BLaER1 treated with 17β-estradiol and CSF1 and Interleukin-3, amounts not matched to agents 10 nM and 100 nM (cell line): Measurements from ENCODE around the gene DDX28.
"Not testable (repeated sequence)": the region's sequence is repeated elsewhere in the genome, so short reads cannot be mapped to it uniquely, and the experiment has no call there.

Source experiments
- H3K27ac ChIP-seq, 11 experiments: shearing (Covaris generic); formaldehyde crosslinking; 2 replicates each; pipeline ENCODE4 v1.8.1; 2022
- H3K27me3 ChIP-seq, 11 experiments: shearing (Covaris generic); formaldehyde crosslinking; 2 replicates each; pipeline ENCODE4 v1.8.1; 2022
- H3K36me3 ChIP-seq, 11 experiments: shearing (Covaris generic); formaldehyde crosslinking; 2 replicates each; pipeline ENCODE4 v1.8.1; 2022
- H3K4me1 ChIP-seq, 10 experiments: shearing (Covaris generic); formaldehyde crosslinking; 2 replicates each; pipeline ENCODE4 v1.8.1; 2022
- H3K4me2 ChIP-seq, 11 experiments: shearing (Covaris generic); formaldehyde crosslinking; 2 replicates each; pipeline ENCODE4 v1.8.1; 2022
- H3K4me3 ChIP-seq, 10 experiments: shearing (Covaris generic); formaldehyde crosslinking; 2 replicates each; pipeline ENCODE4 v1.8.1; 2022
- H3K9ac ChIP-seq, 11 experiments: shearing (Covaris generic); formaldehyde crosslinking; 2 replicates each; pipeline ENCODE4 v1.8.1; 2022
- H3K9me3 ChIP-seq, 11 experiments: shearing (Covaris generic); formaldehyde crosslinking; replicated peaks in 1 of 11; 2 replicates each; pipeline ENCODE4 v1.8.1; 2022
- H4K20me1 ChIP-seq, 11 experiments: shearing (Covaris generic); formaldehyde crosslinking; 2 replicates each; pipeline ENCODE4 v1.8.1; 2022
- Cebpa-rat ChIP-seq, 11 experiments: shearing (Covaris generic); IDR thresholded peaks; 2 replicates each; pipeline ENCODE4 v1.8.1; 2022

The DDX28 gene

DNA sequence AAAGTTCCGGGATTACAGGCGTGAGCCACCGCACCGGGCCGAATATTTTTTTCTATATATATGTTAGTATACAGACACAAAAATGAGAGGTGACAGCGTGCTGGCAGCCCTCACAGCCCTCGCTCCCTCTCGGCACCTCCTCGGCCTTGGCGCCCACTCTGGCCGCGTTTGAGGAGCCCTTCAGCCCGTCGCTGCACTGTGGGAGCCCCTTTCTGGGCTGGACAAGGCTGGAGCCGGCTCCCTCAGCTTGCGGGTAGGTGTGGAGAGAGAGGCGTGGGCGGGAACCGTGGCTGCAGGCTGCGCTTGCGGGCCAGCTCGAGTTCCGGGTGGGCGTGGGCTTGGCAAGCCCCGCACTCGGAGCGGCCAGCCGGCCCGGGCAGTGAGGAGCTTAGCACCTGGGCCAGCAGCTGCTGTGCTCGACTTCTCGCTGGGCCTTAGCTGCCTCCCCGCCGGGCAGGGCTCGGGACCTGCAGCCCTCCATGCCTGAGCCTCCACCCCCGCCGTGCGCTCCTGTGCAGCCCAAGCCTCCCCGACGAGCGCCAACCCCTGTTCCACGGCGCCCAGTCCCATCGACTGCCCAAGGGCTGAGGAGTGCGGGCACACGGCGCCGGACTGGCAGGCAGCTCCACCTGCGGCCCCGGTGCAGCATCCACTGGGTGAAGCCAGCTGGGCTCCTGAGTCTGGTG, 40.9 kb downstream of the DDX28 start:
- H3K27me3 ChIP-seq, result no peaks in the 10 kb centered on the region
- H3K27ac ChIP-seq, result no peak overlapping the region
- peaks cover 27 to 41% (median 36%) of the 10 kb centered on the region in 10 experiments for H3K4me1 ChIP-seq
- TF ChIP-seq Cebpa-rat (IDR thresholded peaks at IDR 0.05), result no peak
- H3K36me3 ChIP-seq, result no peaks in the 10 kb centered on the region
- 0 out of 22 replicates have a peak, but pooled peaks cover 0 to 5% (median 0%) of the 10 kb centered on the region in 11 experiments for H4K20me1 ChIP-seq
- H3K4me3 ChIP-seq, result no peak overlapping the region
- H3K4me2 ChIP-seq, result no peak overlapping the region
- peaks cover 0 to 10% (median 0%) of the 10 kb centered on the region in 11 experiments; a peak in 4 of 22 replicates for H3K9me3 ChIP-seq
- H3K9ac ChIP-seq, result no peak overlapping the region

DNA sequence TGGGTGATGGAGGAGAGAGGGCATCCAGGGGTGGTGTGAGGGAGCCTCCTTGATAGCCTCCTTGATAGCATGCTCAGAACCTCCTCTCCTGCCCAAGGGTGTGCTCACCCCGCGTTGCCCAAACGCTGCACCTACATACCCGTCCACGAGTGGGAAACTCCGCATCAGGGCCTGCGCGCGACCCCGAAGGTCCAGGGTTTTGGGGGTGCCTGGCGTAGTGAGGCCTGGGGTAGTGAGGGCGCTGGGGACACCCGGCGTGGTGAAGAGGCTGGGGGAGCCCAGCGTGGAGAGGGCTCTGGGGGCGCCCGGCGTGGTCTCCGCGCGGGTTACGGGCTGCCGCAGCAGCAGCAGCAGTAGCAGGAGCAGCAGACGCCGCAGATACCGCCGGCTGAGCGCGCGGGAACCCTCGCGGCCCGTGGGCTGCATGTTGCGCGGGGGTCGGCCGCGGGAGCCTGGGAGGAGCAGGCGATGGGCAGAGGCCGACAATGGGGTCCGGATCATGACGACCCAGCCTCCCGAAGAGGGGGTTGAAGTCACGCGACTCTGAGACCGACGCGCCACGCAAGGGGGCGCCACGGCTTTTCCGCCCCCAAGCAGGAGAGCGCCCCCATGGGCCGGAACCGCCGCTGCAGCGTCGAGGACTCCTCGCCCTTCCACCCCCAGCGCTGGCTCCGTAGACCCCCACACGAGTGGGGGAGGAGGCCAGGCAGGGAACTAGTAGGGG, 42.9 kb downstream of the DDX28 start, which contains the start of gene DPEP3:
TSS of gene DPEP3 (minus strand) at position 545 of the 724 bp plus-strand sequence. CDS start at position 426, 119 bp downstream.
- H3K4me3 ChIP-seq, result no peak within 1 kb of the TSS
- peaks cover 18 to 26% (median 20%) of the 10 kb centered on the region in 10 experiments for H3K4me1 ChIP-seq
- no peak within 1 kb of the TSS for H3K27ac ChIP-seq
- H3K4me2 ChIP-seq, result no peak within 1 kb of the TSS
- H3K27me3 ChIP-seq, result no peaks in the 10 kb centered on the region
- no peaks in the 10 kb centered on the region for H3K36me3 ChIP-seq
- no peak for TF ChIP-seq Cebpa-rat (IDR thresholded peaks at IDR 0.05)
- no peak within 1 kb of the TSS for H3K9ac ChIP-seq
- peaks cover 0 to 5% (median 0%) of the 10 kb centered on the region in 11 experiments; a peak in 1 of 22 replicates for H4K20me1 ChIP-seq
- H3K9me3 ChIP-seq, result peaks cover 0 to 10% (median 0%) of the 10 kb centered on the region in 11 experiments; a peak in 4 of 22 replicates

DNA sequence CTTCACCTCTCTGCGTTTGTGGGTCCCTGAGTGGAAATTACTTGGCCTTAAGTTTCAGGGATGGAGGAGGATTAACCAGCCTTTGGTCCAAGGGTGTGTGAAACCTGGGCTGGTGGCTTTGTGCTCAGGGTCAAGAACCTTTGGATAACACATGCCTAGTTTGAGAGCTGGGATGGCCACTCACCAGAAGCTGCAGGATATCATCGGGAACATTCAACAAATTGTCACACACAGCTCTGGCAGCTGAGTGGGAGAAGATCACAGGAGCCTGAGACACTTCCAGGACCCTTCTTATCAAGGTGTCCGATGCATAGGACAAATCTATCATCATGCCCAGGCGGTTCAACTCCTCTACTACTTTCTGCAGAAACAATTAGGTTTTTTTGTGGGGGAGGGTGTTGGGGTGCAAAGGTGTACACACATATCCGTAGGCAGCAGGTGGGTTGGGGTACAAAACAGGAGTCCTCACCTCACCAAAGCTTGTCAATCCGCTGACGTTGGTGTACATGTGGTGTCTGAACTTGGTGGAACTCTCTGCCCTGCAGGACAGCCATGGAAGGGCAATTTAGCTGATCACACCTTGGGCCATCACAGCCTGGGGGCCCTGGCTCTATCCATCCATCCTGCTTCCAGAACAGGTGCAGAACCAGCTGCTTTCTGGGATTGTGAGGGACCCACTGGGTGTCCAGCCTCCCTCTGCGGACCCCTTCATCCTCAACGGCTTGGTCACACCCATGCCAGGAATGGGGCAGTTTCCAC, 45.4 kb downstream of the DDX28 start:
- Histone ChIP-seq H3K27me3 (no peaks in the 10 kb centered on the region), H3K9ac (no peak overlapping the region), H3K4me3 (no peak overlapping the region), H3K36me3 (no peaks in the 10 kb centered on the region), H3K4me2 (no peak overlapping the region), H4K20me1 (peaks cover 0 to 5% (median 0%) of the 10 kb centered on the region in 11 experiments; a peak in 1 of 22 replicates), H3K9me3 (peaks cover 0 to 3% (median 0%) of the 10 kb centered on the region in 11 experiments; a peak in 2 of 22 replicates), H3K27ac (no peak overlapping the region), H3K4me1 (peaks cover 0 to 7% (median 0%) of the 10 kb centered on the region in 10 experiments; a peak in 1 of 20 replicates)
- TF ChIP-seq Cebpa-rat (IDR thresholded peaks at IDR 0.05), result no peak

DNA sequence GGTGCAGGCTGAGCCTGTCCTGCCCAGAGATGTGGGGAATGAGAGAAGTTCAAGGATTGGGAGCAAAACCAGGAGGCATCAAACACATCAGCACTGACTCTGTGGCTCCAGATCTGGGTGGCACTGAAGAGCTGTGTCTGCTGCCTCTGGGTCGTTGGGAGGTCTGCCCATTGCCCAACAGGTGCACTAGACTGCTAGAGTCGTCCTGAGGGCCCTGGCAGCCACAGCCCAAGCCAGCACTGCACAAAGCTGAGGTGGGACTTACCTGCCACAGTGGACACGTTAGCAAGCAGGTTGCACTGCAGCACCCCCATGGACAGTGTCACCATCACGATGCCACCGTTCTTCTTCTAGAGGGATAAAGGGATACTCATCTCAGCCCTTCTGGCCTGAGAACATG, 46.0 kb downstream of the DDX28 start:
- Histone ChIP-seq H3K27me3 (no peaks in the 10 kb centered on the region), H4K20me1 (peaks cover 0 to 5% (median 0%) of the 10 kb centered on the region in 11 experiments; a peak in 1 of 22 replicates), H3K9ac (no peak overlapping the region), H3K4me3 (no peak overlapping the region), H3K4me1 (peaks cover 0 to 7% (median 0%) of the 10 kb centered on the region in 10 experiments; a peak in 1 of 20 replicates), H3K36me3 (no peaks in the 10 kb centered on the region), H3K9me3 (no peaks in the 10 kb centered on the region), H3K27ac (no peak overlapping the region), H3K4me2 (no peak overlapping the region)
- TF ChIP-seq Cebpa-rat (IDR thresholded peaks at IDR 0.05), result no peak

DNA sequence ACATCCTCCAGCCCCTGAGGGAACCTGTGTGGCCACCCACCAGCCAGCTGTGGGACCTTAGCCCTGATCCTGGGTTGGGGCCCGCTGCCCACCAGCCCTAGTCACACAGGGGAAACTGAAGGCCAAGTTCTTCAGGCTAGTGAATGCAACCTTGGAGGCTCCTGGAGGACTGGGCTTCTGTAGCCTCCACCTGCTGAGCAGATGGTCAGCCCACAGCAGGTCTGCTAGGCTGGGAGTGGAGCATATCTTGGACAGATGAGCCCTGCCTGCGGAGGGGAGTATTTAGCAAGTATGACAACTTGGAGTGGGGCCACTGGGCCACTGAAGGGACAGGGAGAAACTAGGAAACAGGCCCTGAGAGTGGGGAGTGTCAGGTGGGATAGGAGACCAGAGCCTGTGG, 46.8 kb downstream of the DDX28 start:
- Histone ChIP-seq H3K4me3 (no peak overlapping the region), H3K4me2 (no peak overlapping the region), H3K36me3 (no peaks in the 10 kb centered on the region), H4K20me1 (peaks cover 0 to 5% (median 0%) of the 10 kb centered on the region in 11 experiments; a peak in 1 of 22 replicates), H3K9me3 (no peaks in the 10 kb centered on the region), H3K27me3 (no peaks in the 10 kb centered on the region), H3K9ac (no peak overlapping the region), H3K4me1 (peaks cover 0 to 7% (median 0%) of the 10 kb centered on the region in 10 experiments; a peak in 1 of 20 replicates), H3K27ac (no peak overlapping the region)
- TF ChIP-seq Cebpa-rat (IDR thresholded peaks at IDR 0.05), result no peak

DNA sequence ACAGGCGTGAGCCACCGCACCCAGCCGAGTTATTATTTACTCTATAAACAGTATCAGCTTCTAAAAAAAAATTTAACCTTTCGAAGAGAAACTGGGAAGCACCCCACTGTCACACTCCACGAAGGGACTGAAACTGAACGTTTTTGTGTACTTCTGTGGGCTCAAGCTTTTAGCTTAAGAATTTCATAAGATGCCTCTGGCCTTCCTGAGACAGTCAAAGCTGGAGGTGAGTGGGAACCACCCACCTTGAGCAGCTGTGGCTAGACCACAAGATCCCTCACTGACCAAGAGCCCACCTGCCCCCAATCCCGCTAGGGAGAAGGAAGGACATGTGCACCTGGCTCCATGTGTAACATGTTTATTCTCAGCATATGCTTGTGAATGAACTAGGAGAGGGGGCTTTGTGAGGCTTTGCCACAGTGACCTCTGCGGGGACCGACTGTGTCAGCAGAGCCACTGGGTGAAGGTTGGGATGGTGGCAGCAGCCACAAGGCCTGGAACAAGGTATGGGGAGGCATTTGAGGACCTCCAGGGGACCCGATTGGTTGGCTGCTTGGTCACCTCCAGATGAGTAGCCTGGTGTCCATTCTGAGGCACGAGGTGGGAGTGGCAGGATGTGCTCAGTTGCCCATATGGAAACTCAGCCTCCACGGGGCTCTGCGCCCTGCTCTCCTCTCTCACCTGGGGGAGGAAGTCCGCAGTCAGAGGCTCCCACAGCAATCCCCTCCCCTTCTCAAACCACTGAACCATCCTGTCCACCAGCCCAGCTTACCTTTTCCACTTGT, 47.5 kb downstream of the DDX28 start:
- Histone ChIP-seq H3K9ac (no peak overlapping the region), H3K4me2 (no peak overlapping the region), H3K9me3 (no peaks in the 10 kb centered on the region), H4K20me1 (peaks cover 0 to 5% (median 0%) of the 10 kb centered on the region in 11 experiments; a peak in 1 of 22 replicates), H3K36me3 (no peaks in the 10 kb centered on the region), H3K27me3 (no peaks in the 10 kb centered on the region), H3K4me3 (no peak overlapping the region), H3K4me1 (peaks cover 0 to 7% (median 0%) of the 10 kb centered on the region in 10 experiments; a peak in 1 of 20 replicates), H3K27ac (no peak overlapping the region)
- no peak for TF ChIP-seq Cebpa-rat (IDR thresholded peaks at IDR 0.05)

DNA sequence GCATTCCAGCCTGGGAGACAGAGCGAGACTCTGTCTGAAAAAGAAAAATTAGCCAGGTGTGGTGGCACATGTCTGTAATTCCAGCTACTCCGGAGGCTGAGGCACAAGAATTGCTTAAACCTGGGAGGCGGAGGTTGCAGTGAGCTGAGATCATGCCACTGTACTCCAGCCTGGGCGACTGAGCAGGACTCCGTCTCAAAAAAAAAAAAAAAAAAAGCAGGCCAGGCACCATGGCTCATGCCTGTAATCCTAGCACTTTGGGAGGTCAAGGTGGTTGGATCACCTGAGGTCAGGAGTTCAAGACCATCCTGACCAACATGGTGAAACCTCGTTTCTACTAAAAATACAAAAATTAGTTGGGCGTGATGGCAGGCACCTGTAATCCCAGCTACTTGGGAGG, 50.7 kb downstream of the DDX28 start:
- not testable (repeated sequence) for H3K9ac ChIP-seq, H3K4me2 ChIP-seq, H3K4me3 ChIP-seq, H3K27me3 ChIP-seq, H3K36me3 ChIP-seq, H3K27ac ChIP-seq, H3K9me3 ChIP-seq, H4K20me1 ChIP-seq
- peaks cover 4 to 23% (median 14%) of the 10 kb centered on the region in 10 experiments for H3K4me1 ChIP-seq

DNA sequence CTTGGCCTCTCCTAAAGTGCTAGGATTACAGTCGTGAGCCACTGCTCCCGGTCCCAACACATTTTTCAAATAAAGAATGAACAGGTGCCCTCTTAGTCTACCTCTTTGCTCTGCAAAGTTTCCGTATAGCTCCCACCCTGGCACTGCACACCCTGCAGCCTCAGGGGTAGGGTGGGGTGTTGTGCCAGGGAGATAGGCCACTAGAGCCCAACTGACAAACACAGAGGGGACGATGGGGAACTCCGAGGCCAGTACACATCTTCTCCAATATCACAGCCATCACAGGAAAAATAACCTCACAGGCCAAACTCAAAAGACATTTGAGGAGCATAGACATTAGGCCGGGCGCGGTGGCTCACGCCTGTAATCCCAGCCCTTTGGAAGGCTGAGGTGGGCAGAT, 51.9 kb downstream of the DDX28 start:
- Histone ChIP-seq H3K27me3 (no peaks in the 10 kb centered on the region), H3K4me2 (no peak overlapping the region), H3K9me3 (no peaks in the 10 kb centered on the region), H3K4me1 (peaks cover 16 to 35% (median 26%) of the 10 kb centered on the region in 10 experiments), H3K4me3 (no peak overlapping the region), H3K9ac (no peak overlapping the region), H4K20me1 (peaks cover 5 to 16% (median 13%) of the 10 kb centered on the region in 11 experiments; a peak in 15 of 22 replicates), H3K36me3 (no peaks in the 10 kb centered on the region), H3K27ac (no peak overlapping the region)
- no peak for TF ChIP-seq Cebpa-rat (IDR thresholded peaks at IDR 0.05)
